T-cell (primary cell): ENCODE measurements around the gene DAAM2. TPM values are rescaled to one million over a fixed set of nuclear protein-coding genes. Genes with fewer than 3 reads are reported as not detected.

Source experiments
- ATAC-seq, 4 experiments: fragments of 200-7000 bp in 3 of 4; fragments of 150-1000 bp in 1 of 4; cut with Tn5 transposase; replicated peaks in 1 of 4; 1 replicate in 3 of 4; 2 replicates in 1 of 4; pipeline ENCODE4 v1.10.0; 2021; ENCODE audit warnings: moderate library complexity in 3 of 4, mild to moderate bottlenecking in 2 of 4, moderate number of reproducible peaks in 1 of 4
- CTCF ChIA-PET, 2 donors: fragments of 300-600 bp; sonication (Branson Sonifier 250); formaldehyde crosslinking; loops; one replicate each; lab custom pipeline; 2022; ENCODE audit warnings: antibody characterized with exemption in 2 of 2; lab: Charles Lee
- POLR2A ChIA-PET, 2 donors: fragments of 300-600 bp; sonication (Branson Sonifier 250); formaldehyde crosslinking; loops; one replicate each; lab custom pipeline; 2022; ENCODE audit warnings: antibody characterized with exemption in 2 of 2; lab: Charles Lee
- DNase-seq, 35 experiments: peaks; one replicate each; pipeline versions ENCODE4 v3.0.0 to v3.0.0-alpha.2; 2013 to 2023
- H3K27ac ChIP-seq: one replicate; pipeline ENCODE4 v1.5.1; 2013; ENCODE audit warnings: low read length
- H3K27me3 ChIP-seq, 2 experiments: replicated peaks in 1 of 2; 1 replicate in 1 of 2; 2 replicates in 1 of 2; pipeline versions ENCODE4 v1.6.1 to v1.7.0; 2013; ENCODE audit warnings: low read length in 1 of 2, mixed read lengths in 1 of 2; ENCODE audit not compliant: control insufficient read depth in 2 of 2, insufficient read depth in 2 of 2; ENCODE audit errors: extremely low read depth in 1 of 2
- H3K36me3 ChIP-seq, 2 donors: 1 replicate in 1 of 2; 2 replicates in 1 of 2; pipeline versions ENCODE4 v1.6.1 to v1.7.0; 2013; ENCODE audit warnings: low read length in 1 of 2; ENCODE audit not compliant: control insufficient read depth in 2 of 2, insufficient read depth in 1 of 2; ENCODE audit errors: extremely low read depth in 1 of 2
- H3K4me1 ChIP-seq, 2 experiments: 1 replicate in 1 of 2; 2 replicates in 1 of 2; pipeline versions ENCODE4 v1.6.1 to v1.7.0; 2013; ENCODE audit warnings: low read length in 2 of 2, mixed read lengths in 1 of 2; ENCODE audit not compliant: insufficient read depth in 2 of 2, control insufficient read depth in 1 of 2; ENCODE audit errors: extremely low read depth in 1 of 2
- H3K4me3 ChIP-seq, 2 donors: 1 replicate in 1 of 2; 2 replicates in 1 of 2; pipeline versions ENCODE4 v1.5.1 to v1.7.0; 2013; ENCODE audit warnings: mild to moderate bottlenecking in 2 of 2, low read length in 1 of 2, moderate library complexity in 1 of 2; ENCODE audit not compliant: control insufficient read depth in 1 of 2; ENCODE audit errors: extremely low read depth in 1 of 2
- H3K9me3 ChIP-seq: 2 replicates; pipeline ENCODE4 v1.7.0; 2013
- H3K27ac Mint-ChIP-seq, 2 donors: one replicate each; pipeline ENCODE4 v1.8.0; 2020 to 2021; ENCODE audit warnings: mild to moderate bottlenecking in 2 of 2, mixed read lengths in 2 of 2
- H3K27me3 Mint-ChIP-seq, 2 donors: one replicate each; pipeline ENCODE4 v1.8.0; 2021 to 2022; ENCODE audit warnings: mixed read lengths in 2 of 2
- H3K36me3 Mint-ChIP-seq: one replicate; pipeline ENCODE4 v1.8.0; 2021; ENCODE audit warnings: mixed read lengths
- H3K4me1 Mint-ChIP-seq, 3 donors: one replicate each; pipeline ENCODE4 v1.8.0; 2020 to 2022; ENCODE audit warnings: mixed read lengths in 3 of 3, mild to moderate bottlenecking in 1 of 3
- H3K4me3 Mint-ChIP-seq, 3 donors: one replicate each; pipeline ENCODE4 v1.8.0; 2020 to 2022; ENCODE audit warnings: mild to moderate bottlenecking in 3 of 3, mixed read lengths in 3 of 3, moderate library complexity in 3 of 3
- H3K9me3 Mint-ChIP-seq, 3 donors: one replicate each; pipeline ENCODE4 v1.8.0; 2020 to 2022; ENCODE audit warnings: mixed read lengths in 3 of 3
- WGBS: methylation state at CpG from one replicate; pipeline ENCODE4 v1.1.5; 2013; ENCODE audit warnings: missing lambda C conversion rate; ENCODE audit not compliant: insufficient coverage; 5-methylcytosine and 5-hydroxymethylcytosine counted together
- total RNA-seq, 35 experiments: library from RNA in 6 of 35; stranded (reverse) in 6 of 35; fragments of 120-200 nt in 1 of 35; gene quantifications; one replicate each; pipeline versions ENCODE4 v1.2.1 to v1.2.4 and lab custom pipeline; 2013 to 2026

DAAM2 gene
- total RNA-seq, 5 donors from 2014 or later (not counting 1 experiment from before 2014, with no cell fraction given) = 0.03 to 0.07 TPM; not detected in 3

DNA sequence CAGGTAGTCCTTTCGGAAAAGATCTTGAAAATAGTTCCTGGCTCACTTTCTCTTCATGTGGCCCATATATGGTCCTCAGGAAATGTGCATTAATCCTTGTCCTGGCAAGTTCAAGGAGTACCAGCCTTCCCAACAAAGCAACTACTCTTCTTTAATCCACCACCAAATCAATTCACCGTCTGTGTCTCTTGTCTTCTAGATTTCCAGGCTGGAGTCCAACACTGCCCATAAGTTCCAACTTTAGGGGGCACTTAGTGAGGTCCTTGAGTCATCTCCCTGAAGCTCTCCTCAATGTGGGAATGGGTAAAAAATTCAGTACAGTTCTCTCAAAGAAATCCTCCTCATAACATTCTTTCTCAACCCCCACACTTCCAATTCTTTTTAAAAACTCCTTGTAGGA is 6.9 kb upstream of the DAAM2 start:
- no peak overlapping the region for H3K4me3 Mint-ChIP-seq
- POLR2A ChIA-PET = interaction anchor here in 1 of 2 donors (0.6 kb wide), 1 partner anchor 183 kb away, joined by 5 read pairs; no protein-coding TSS in a partner anchor

DNA sequence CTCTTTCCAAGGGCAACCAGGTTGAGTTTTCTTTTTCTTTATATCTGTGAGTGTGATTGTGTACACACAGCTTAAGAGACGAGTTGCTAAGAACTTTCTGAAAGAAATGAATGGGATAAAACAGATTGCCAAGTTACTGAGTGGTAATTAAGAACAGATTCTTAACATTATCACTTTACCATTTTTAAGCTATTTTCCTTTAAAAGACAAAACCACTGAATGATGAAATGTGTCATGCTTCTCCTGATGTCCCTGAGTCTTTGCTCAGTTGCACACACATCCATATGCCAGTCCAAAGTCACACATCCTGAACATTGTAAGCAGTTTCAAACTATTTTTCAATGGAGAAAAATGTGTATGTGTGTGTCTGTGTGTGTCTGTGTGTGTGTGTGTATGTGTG is 5.5 kb upstream of the DAAM2 start:
- H3K27me3 Mint-ChIP-seq = peaks cover 17 to 33% of the 10 kb centered on the region in 2 donors
- DNase-seq = no peak

More for the DNA sequence above, 6.9 kb upstream of the DAAM2 start:
- CTCF ChIA-PET = interaction anchor here in 1 of 2 donors (0.5 kb wide), 1 partner anchor 1388 kb away, joined by 6 read pairs; no protein-coding TSS in a partner anchor
- Histone ChIP-seq H3K27me3 (peaks cover 2 to 4% of the 10 kb centered on the region in 2 experiments), H3K9me3 (no peaks in the 10 kb centered on the region), H3K4me1 (no peaks in the 10 kb centered on the region), H3K4me3 (no peak overlapping the region), H3K36me3 (no peaks in the 10 kb centered on the region), H3K27ac (no peak overlapping the region)
- H3K9me3 Mint-ChIP-seq = peaks cover 5 to 10% (median 8%) of the 10 kb centered on the region in 3 donors
- H3K27me3 Mint-ChIP-seq = peaks cover 5 to 23% of the 10 kb centered on the region in 2 donors
- no peaks in the 10 kb centered on the region for H3K4me1 Mint-ChIP-seq
- no peak for DNase-seq
- no peak for ATAC-seq
- H3K27ac Mint-ChIP-seq = no peak overlapping the region
- no peaks in the 10 kb centered on the region for H3K36me3 Mint-ChIP-seq
- 86% methylated on average over 1 of the region's 2 CpGs for WGBS

DNA sequence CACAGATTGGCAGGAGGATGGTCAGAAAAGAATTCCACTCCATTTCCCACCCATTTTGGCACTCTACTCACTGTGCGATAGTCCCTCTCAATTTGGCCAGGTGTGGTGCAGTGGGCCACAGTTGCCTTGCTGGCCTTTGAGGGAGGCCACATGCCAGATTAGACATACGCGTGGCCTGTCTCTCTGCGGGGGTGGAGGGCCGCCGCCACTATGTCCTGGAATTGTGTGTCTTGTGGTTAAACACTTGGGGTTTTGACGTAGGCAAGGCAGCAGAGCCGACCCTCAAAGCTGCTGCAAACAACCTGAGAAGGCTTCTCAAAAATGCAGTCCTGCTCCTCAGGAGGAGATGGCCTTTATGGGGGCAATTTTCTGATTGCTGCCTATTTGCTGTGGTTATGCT is 4.9 kb upstream of the DAAM2 start:
- Histone ChIP-seq H3K36me3 (no peaks in the 10 kb centered on the region), H3K27me3 (peaks cover 4 to 12% of the 10 kb centered on the region in 2 experiments), H3K9me3 (no peaks in the 10 kb centered on the region), H3K4me3 (no peak overlapping the region), H3K4me1 (no peaks in the 10 kb centered on the region), H3K27ac (no peak overlapping the region)
- ChIA-PET CTCF (no interaction called here), POLR2A (no interaction called here)
- Mint-ChIP-seq H3K27ac (no peak overlapping the region), H3K36me3 (no peaks in the 10 kb centered on the region), H3K4me3 (no peak overlapping the region), H3K4me1 (no peaks in the 10 kb centered on the region), H3K9me3 (peaks cover 5 to 10% (median 8%) of the 10 kb centered on the region in 3 donors), H3K27me3 (peaks cover 19 to 33% of the 10 kb centered on the region in 2 donors)
- DNase-seq (no peak), ATAC-seq (no peak)
- 89% methylated on average over 8 of the region's 8 CpGs for WGBS

More for the DNA sequence above, 5.5 kb upstream of the DAAM2 start:
- Histone ChIP-seq H3K4me3 (no peak overlapping the region), H3K27ac (no peak overlapping the region), H3K4me1 (no peaks in the 10 kb centered on the region), H3K36me3 (no peaks in the 10 kb centered on the region), H3K27me3 (peaks cover 4 to 7% of the 10 kb centered on the region in 2 experiments), H3K9me3 (no peaks in the 10 kb centered on the region)
- Mint-ChIP-seq H3K36me3 (no peaks in the 10 kb centered on the region), H3K4me1 (no peaks in the 10 kb centered on the region), H3K27ac (no peak overlapping the region), H3K9me3 (peaks cover 5 to 10% (median 8%) of the 10 kb centered on the region in 3 donors), H3K4me3 (no peak overlapping the region)
- CTCF ChIA-PET = no interaction called here
- ATAC-seq = no peak
- POLR2A ChIA-PET = no interaction called here
- WGBS = no CpG with 5 or more reads among the region's 1 CpG

DNA sequence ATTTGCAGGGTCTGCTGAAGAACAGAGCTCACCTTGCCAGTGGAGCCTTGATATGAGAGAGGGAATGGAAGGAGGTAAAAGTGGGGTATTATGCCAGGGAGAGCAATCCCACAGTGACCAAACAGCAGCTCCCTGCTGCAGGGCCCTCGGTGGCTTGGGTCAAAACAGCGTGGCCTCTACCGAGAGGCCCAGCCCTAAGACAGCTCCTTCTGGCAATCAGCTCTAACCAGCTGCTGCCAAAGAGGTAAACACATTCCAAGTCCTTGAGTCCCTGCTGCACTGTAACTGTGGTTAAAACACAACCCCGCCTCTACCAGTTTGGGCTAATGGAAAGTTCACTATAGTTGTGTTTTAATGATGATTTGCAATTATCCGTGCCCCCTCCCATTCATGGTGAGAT is 1.4 kb upstream of the DAAM2 start:
- H3K27me3 Mint-ChIP-seq = peaks cover 50 to 58% of the 10 kb centered on the region in 2 donors

DNA sequence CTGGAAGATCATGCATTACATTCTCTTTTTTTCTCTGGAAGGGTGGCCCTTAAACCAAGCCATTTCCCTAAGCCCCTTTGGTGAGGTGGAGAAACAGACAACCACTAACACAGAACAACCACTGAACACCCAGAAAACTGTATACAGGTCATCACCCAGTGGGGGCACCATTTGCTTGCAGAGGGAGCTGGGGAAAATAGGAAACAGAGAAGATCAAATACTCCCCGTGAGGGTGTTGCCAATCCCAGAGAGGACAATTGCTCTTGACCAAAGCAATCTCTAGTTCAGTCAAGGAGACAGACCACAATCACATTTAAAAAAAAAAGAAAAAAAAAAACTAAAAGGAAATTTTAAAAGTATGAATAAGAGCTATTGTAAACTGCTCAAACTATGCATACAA is 865 bp upstream of the DAAM2 start:
- H3K4me1 Mint-ChIP-seq = peaks cover 0 to 6% (median 0%) of the 10 kb centered on the region in 3 donors
- ATAC-seq = no peak
- no CpG with 5 or more reads among the region's 1 CpG for WGBS

More for the DNA sequence above, 1.4 kb upstream of the DAAM2 start:
- H3K4me1 Mint-ChIP-seq = peaks cover 0 to 6% (median 0%) of the 10 kb centered on the region in 3 donors
- CTCF ChIA-PET = no interaction called here
- 100% methylated on average over 2 of the region's 5 CpGs for WGBS
- POLR2A ChIA-PET = no interaction called here
- Histone ChIP-seq H3K4me3 (no peak overlapping the region), H3K9me3 (no peaks in the 10 kb centered on the region), H3K27ac (no peak overlapping the region), H3K36me3 (no peaks in the 10 kb centered on the region), H3K27me3 (peaks cover 8 to 30% of the 10 kb centered on the region in 2 experiments), H3K4me1 (no peaks in the 10 kb centered on the region)
- H3K36me3 Mint-ChIP-seq = no peaks in the 10 kb centered on the region
- ATAC-seq = no peak
- no peaks in the 10 kb centered on the region for H3K9me3 Mint-ChIP-seq
- H3K4me3 Mint-ChIP-seq = no peak overlapping the region
- no peak overlapping the region for H3K27ac Mint-ChIP-seq
- no peak for DNase-seq

DNA sequence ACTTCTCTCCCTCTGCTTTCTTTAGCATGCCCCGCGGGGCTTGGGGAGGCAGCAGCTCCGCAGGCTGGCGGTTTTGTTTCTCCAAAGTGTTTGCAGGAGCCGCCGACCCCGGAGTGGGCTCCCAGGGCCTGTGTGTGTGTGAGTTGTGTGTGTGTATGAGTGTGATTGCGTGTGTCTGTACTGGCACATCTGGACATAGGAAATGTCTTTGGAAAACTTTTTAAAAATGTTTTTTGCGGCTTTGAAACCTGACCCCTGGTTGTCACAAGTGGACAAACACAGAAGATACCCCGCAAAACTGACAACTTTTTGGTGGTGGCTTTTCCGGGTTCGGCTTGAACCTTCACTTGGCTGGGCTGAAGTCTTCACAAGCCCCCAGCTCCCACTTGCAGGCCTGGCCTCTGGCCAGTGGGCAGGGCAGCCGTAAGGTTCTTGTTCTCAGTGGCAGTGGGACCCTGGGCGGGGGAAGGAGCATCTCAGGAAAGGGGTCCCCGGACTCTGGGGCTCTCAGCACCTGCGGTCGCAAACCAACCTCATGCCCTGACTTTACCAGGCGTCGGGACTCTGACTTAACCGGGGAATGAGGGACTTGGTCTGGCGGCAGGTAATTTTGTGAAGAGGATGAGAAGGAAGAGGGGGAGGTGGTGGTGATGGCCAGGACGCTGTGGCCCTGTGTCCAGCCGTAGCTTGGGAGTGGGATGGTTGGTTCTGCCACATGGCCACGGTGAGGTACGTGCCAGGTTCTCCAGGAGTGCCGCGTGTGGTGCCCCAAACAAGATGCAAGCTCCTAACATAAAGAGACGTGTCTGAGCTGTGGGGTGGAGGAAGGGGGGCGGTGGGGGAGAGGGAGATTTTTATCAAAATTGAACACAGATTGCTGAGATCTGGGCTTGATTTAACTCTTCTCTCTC is 619 bp downstream of the DAAM2 start:
- DNase-seq (no peak), ATAC-seq (no peak)
- no peaks in the 10 kb centered on the region for H3K36me3 ChIP-seq
- no peak overlapping the region for H3K27ac ChIP-seq
- no peaks in the 10 kb centered on the region for H3K4me1 ChIP-seq
- Mint-ChIP-seq H3K9me3 (no peaks in the 10 kb centered on the region), H3K4me3 (peak overlapping the region in 1 of 3 donors; percentile 40), H3K4me1 (peaks cover 0 to 6% (median 0%) of the 10 kb centered on the region in 3 donors), H3K27me3 (peaks cover 50 to 52% of the 10 kb centered on the region in 2 donors), H3K27ac (no peak overlapping the region), H3K36me3 (no peaks in the 10 kb centered on the region)
- WGBS = 15% methylated on average over 25 of the region's 29 CpGs
- peaks cover 6 to 25% of the 10 kb centered on the region in 2 experiments for H3K27me3 ChIP-seq
- no peak overlapping the region for H3K4me3 ChIP-seq
- POLR2A ChIA-PET = no interaction called here
- no peaks in the 10 kb centered on the region for H3K9me3 ChIP-seq
- CTCF ChIA-PET = no interaction called here

More for the DNA sequence above, 865 bp upstream of the DAAM2 start:
- Mint-ChIP-seq H3K4me3 (no peak overlapping the region), H3K9me3 (no peaks in the 10 kb centered on the region), H3K27ac (no peak overlapping the region), H3K27me3 (peaks cover 53 to 60% of the 10 kb centered on the region in 2 donors), H3K36me3 (no peaks in the 10 kb centered on the region)
- no peak for DNase-seq
- Histone ChIP-seq H3K27ac (no peak overlapping the region), H3K36me3 (no peaks in the 10 kb centered on the region), H3K4me1 (no peaks in the 10 kb centered on the region), H3K9me3 (no peaks in the 10 kb centered on the region), H3K27me3 (peaks cover 7 to 30% of the 10 kb centered on the region in 2 experiments), H3K4me3 (no peak overlapping the region)
- ChIA-PET POLR2A (no interaction called here), CTCF (no interaction called here)
